PC-3 (cell line): ENCODE results near the gene CTNNA3. TPM values are rescaled to one million over a fixed set of nuclear protein-coding genes. Genes with fewer than 3 reads are reported as not detected.

Source experiments
- ATAC-seq: fragments of 200-7000 bp; cut with Tn5 transposase; 2 replicates; pipeline ENCODE4 v1.9.1; 2020; ENCODE audit warnings: mild to moderate bottlenecking, moderate library complexity
- BruUV-seq: library from RNA; stranded (reverse); fragments of 400-500 nt; replicated peaks from 2 replicates; lab custom pipeline; 2021; lab: Mats Ljungman, UMichigan
- CTCF ChIA-PET: fragments of 300-600 bp; sonication (Branson Sonifier 250); formaldehyde crosslinking; loops from one replicate; lab custom pipeline; 2022; ENCODE audit warnings: antibody characterized with exemption; lab: Charles Lee
- POLR2A ChIA-PET: fragments of 300-600 bp; sonication (Branson Sonifier 250); formaldehyde crosslinking; loops from one replicate; lab custom pipeline; 2022; ENCODE audit warnings: antibody characterized with exemption; ENCODE audit not compliant: unreplicated experiment; lab: Charles Lee
- DNase-seq: peaks from one replicate; pipeline ENCODE4 v3.0.0-alpha.2; 2015
- H2AFZ ChIP-seq: fragments of 300-600 bp; sonication (generic); 2 replicates; pipeline ENCODE4 v1.6.0; 2016; ENCODE audit warnings: antibody characterized with exemption, low read length
- H3F3A ChIP-seq: fragments of 300-600 bp; sonication (generic); one replicate; pipeline ENCODE4 v1.6.0; 2017; ENCODE audit warnings: antibody characterized with exemption, low read length, control low read depth, mild to moderate bottlenecking; ENCODE audit not compliant: unreplicated experiment
- H3K27ac ChIP-seq: fragments of 300-600 bp; sonication (generic); 2 replicates; pipeline ENCODE4 v1.5.1; 2016; ENCODE audit warnings: mild to moderate bottlenecking, low read length
- H3K27me3 ChIP-seq: fragments of 300-600 bp; sonication (generic); 2 replicates; pipeline ENCODE4 v1.6.1; 2016; ENCODE audit warnings: low read length, mixed read lengths
- H3K36me3 ChIP-seq: fragments of 300-600 bp; sonication (generic); 2 replicates; pipeline ENCODE4 v1.6.1; 2016; ENCODE audit warnings: low read depth, mixed run types, low read length, mixed read lengths
- H3K4me1 ChIP-seq: fragments of 300-600 bp; sonication (generic); 2 replicates; pipeline ENCODE4 v1.5.1; 2016; ENCODE audit warnings: low read length; ENCODE audit not compliant: insufficient read depth
- H3K4me2 ChIP-seq: fragments of 300-600 bp; sonication (generic); 2 replicates; pipeline ENCODE4 v1.6.0; 2016; ENCODE audit warnings: low read length
- H3K4me3 ChIP-seq: fragments of 300-600 bp; sonication (generic); 2 replicates; pipeline ENCODE4 v1.5.1; 2016; ENCODE audit warnings: mild to moderate bottlenecking, low read length, mixed read lengths
- H3K79me2 ChIP-seq: fragments of 300-600 bp; sonication (generic); 2 replicates; pipeline ENCODE4 v1.6.1; 2017; ENCODE audit warnings: low read length, mixed read lengths
- H3K9ac ChIP-seq: fragments of 300-600 bp; sonication (generic); 2 replicates; pipeline ENCODE4 v1.6.0; 2016; ENCODE audit warnings: mild to moderate bottlenecking, low read length
- H3K9me2 ChIP-seq: fragments of 300-600 bp; sonication (generic); replicated peaks from 2 replicates; pipeline ENCODE4 v1.6.1; 2016; ENCODE audit warnings: mixed run types, low read length, mixed read lengths
- H3K9me3 ChIP-seq: fragments of 300-600 bp; sonication (generic); 2 replicates; pipeline ENCODE4 v1.6.1; 2016; ENCODE audit warnings: low read length, mixed read lengths
- H4K20me1 ChIP-seq: fragments of 300-600 bp; sonication (generic); 2 replicates; pipeline ENCODE4 v1.6.1; 2016; ENCODE audit warnings: low read length, mixed read lengths
- CTCF ChIP-seq: fragments of 300-600 bp; sonication (generic); conservative IDR thresholded peaks from 2 replicates; pipeline ENCODE4 v1.5.1; 2017; ENCODE audit warnings: antibody characterized with exemption, low read depth, mild to moderate bottlenecking, low read length
- EZH2 ChIP-seq: fragments of 300-600 bp; sonication (generic); IDR thresholded peaks from one replicate; pipeline ENCODE4 v1.6.1; 2017; ENCODE audit warnings: antibody characterized with exemption, mild to moderate bottlenecking, low read length; ENCODE audit not compliant: unreplicated experiment
- EZH2phosphoT487 ChIP-seq: fragments of 300-600 bp; sonication (generic); IDR thresholded peaks from 2 replicates; pipeline ENCODE4 v1.6.1; 2018; ENCODE audit warnings: mild to moderate bottlenecking, antibody characterized with exemption, low read length, borderline replicate concordance
- intact Hi-C: fragments of 100-400 bp; cut with micrococcal nuclease; formaldehyde crosslinking; loops from 2 replicates; pipeline ENCODE4 v1.9.0; 2023
- total RNA-seq: library from RNA; depleted of rRNA; stranded (reverse); fragments of >200 nt; gene quantifications from 2 replicates; pipeline ENCODE4 v1.2.3, GENCODE V29; 2014

CTNNA3 gene
- total RNA-seq, 1 experiment from 2014 or later, result 1.9 TPM

GRCh38 chr10:67277402-67277801, 418.6 kb downstream of the CTNNA3 start:
- POLR2A ChIA-PET, result no interaction called here
- no peak for ATAC-seq
- Histone ChIP-seq H2AFZ (no peak overlapping the region), H3K9ac (no peak overlapping the region), H3K4me1 (no peaks in the 10 kb centered on the region), H3K4me3 (no peak overlapping the region), H3K4me2 (no peak overlapping the region), H3K27me3 (peaks cover 69% of the 10 kb centered on the region), H3K9me3 (no peaks in the 10 kb centered on the region), H3K36me3 (no peaks in the 10 kb centered on the region), H3K79me2 (no peaks in the 10 kb centered on the region), H4K20me1 (no peaks in the 10 kb centered on the region), H3K9me2 (no peaks in the 10 kb centered on the region), H3F3A (no peaks in the 10 kb centered on the region), H3K27ac (no peak overlapping the region)
- DNase-seq, result no peak
- CTCF ChIA-PET, result no interaction called here
- no TSS peak for BruUV-seq
- no peak for TF ChIP-seq CTCF
- no peak for TF ChIP-seq EZH2phosphoT487
- no peak for TF ChIP-seq EZH2
- intact Hi-C loops, result no loop called here

- no peak overlapping the region for H3K4me2 ChIP-seq
- no peak for TF ChIP-seq CTCF
- TF ChIP-seq EZH2phosphoT487, result no peak
- no peak for TF ChIP-seq EZH2
- no peaks in the 10 kb centered on the region for H3K4me1 ChIP-seq
- CTCF ChIA-PET, result no interaction called here
- H2AFZ ChIP-seq, result no peak overlapping the region
- H3K9ac ChIP-seq, result no peak overlapping the region
- BruUV-seq, result no TSS peak
- H3K4me3 ChIP-seq, result no peak overlapping the region
- H3K9me2 ChIP-seq, result no peaks in the 10 kb centered on the region
- H3K27ac ChIP-seq, result no peak overlapping the region
- POLR2A ChIA-PET, result no interaction called here
- no peak for DNase-seq
- no peaks in the 10 kb centered on the region for H4K20me1 ChIP-seq
- H3K79me2 ChIP-seq, result no peaks in the 10 kb centered on the region
- intact Hi-C loops, result no loop called here
- no peak for ATAC-seq
- peaks cover 71% of the 10 kb centered on the region for H3K27me3 ChIP-seq
- no peaks in the 10 kb centered on the region for H3K9me3 ChIP-seq
- no peaks in the 10 kb centered on the region for H3F3A ChIP-seq
- no peaks in the 10 kb centered on the region for H3K36me3 ChIP-seq
Observed at GRCh38 chr10:67269828-67270227, 426.2 kb downstream of the CTNNA3 start.

- no peak for TF ChIP-seq CTCF
- TF ChIP-seq EZH2, result no peak
- TF ChIP-seq EZH2phosphoT487, result no peak
- no peak overlapping the region for H3K9ac ChIP-seq
- no TSS peak for BruUV-seq
- no peak overlapping the region for H2AFZ ChIP-seq
- H3K4me2 ChIP-seq, result no peak overlapping the region
- POLR2A ChIA-PET, result no interaction called here
- no peaks in the 10 kb centered on the region for H3F3A ChIP-seq
- H3K36me3 ChIP-seq, result no peaks in the 10 kb centered on the region
- CTCF ChIA-PET, result no interaction called here
- no peaks in the 10 kb centered on the region for H3K9me2 ChIP-seq
- H3K4me1 ChIP-seq, result no peaks in the 10 kb centered on the region
- H3K27me3 ChIP-seq, result peaks cover 78% of the 10 kb centered on the region
- H3K27ac ChIP-seq, result no peak overlapping the region
- no peaks in the 10 kb centered on the region for H4K20me1 ChIP-seq
- ATAC-seq (no peak), DNase-seq (no peak)
- H3K9me3 ChIP-seq, result no peaks in the 10 kb centered on the region
- intact Hi-C loops, result no loop called here
- H3K79me2 ChIP-seq, result no peaks in the 10 kb centered on the region
- no peak overlapping the region for H3K4me3 ChIP-seq
Observed at GRCh38 chr10:67268146-67268545, 427.8 kb downstream of the CTNNA3 start.
